Left colon (tissue), 2 donors: ENCODE data around the gene EPHA4. TPM values are rescaled to one million over a fixed set of nuclear protein-coding genes. Genes with fewer than 3 reads are reported as not detected.
A peak's percentile ranks its signal among the peaks of the same experiment; 100 is the strongest.

Experiments used
- ATAC-seq: fragments of 200-7000 bp; cut with Tn5 transposase; one replicate; pipeline ENCODE4 v1.9.1; 2020; ENCODE audit warnings: mild to moderate bottlenecking, moderate library complexity
- DNase-seq, 2 donors: peaks; one replicate each; pipeline ENCODE4 v3.0.0-alpha.2; 2020
- intact Hi-C, 2 donors: fragments of 100-400 bp; cut with DNase I in 1 of 2; cut with micrococcal nuclease in 1 of 2; formaldehyde crosslinking; loops; one replicate each; pipeline versions ENCODE4 v1.11.2 to v1.14.0; 2022; cut with DNase I, micrococcal nuclease
- total RNA-seq, 2 donors: library from RNA; stranded (reverse); fragmentation: NEBNext Ultra II Directional; extraction: Animal tissue kit (Norgen Biotek cat#: 25700); gene quantifications; one replicate each; pipeline ENCODE4 v1.2.1, GENCODE V29; 2021
- donor health status: DM: no; HTN: no; CAD: no.
- donor health status: DM: yes; HTN: yes; CAD: no.

Gene EPHA4
- total RNA-seq, 2 donors from 2014 or later, result 16.5 to 21.2 TPM

GRCh38 chr2:221492636-221493035, 79.5 kb downstream of the EPHA4 start:
- intact Hi-C loops, result no loop called here

GRCh38 chr2:221490506-221491060, 81.5 kb downstream of the EPHA4 start:
- intact Hi-C loops, result no loop called here
- no peak for DNase-seq
- ATAC-seq, result peak; percentile 82

More at GRCh38 chr2:221492636-221493035, 79.5 kb downstream of the EPHA4 start:
- ATAC-seq (no peak), DNase-seq (no peak)

- peak in 1 of 2 donors; percentile 25 for DNase-seq
- peak; percentile 90 for ATAC-seq
- intact Hi-C loops, result no loop called here
Observed at GRCh38 chr2:221488136-221488807, 83.8 kb downstream of the EPHA4 start.

GRCh38 chr2:221486106-221486505, 86.0 kb downstream of the EPHA4 start:
- no peak for ATAC-seq
- intact Hi-C loops, result no loop called here
- DNase-seq, result no peak

GRCh38 chr2:221485503-221485870, 86.6 kb downstream of the EPHA4 start:
- intact Hi-C loops, result no loop called here
- ATAC-seq, result no peak

GRCh38 chr2:221484761-221485502, 87.2 kb downstream of the EPHA4 start:
- no peak for DNase-seq
- ATAC-seq, result no peak
- intact Hi-C loops, result no loop called here

More at GRCh38 chr2:221485503-221485870, 86.6 kb downstream of the EPHA4 start:
- DNase-seq, result no peak

GRCh38 chr2:221482666-221483455, 89.2 kb downstream of the EPHA4 start:
- no peak for DNase-seq
- intact Hi-C loops, result no loop called here
- no peak for ATAC-seq

GRCh38 chr2:221480821-221481220, 91.3 kb downstream of the EPHA4 start:
- ATAC-seq (no peak), DNase-seq (no peak)
- intact Hi-C loops, result no loop called here

- ATAC-seq, result no peak
- no peak for DNase-seq
- intact Hi-C loops, result no loop called here
Observed at GRCh38 chr2:221480163-221480562, 91.9 kb downstream of the EPHA4 start.

- intact Hi-C loops, result no loop called here
- no peak for DNase-seq
- no peak for ATAC-seq
Observed at GRCh38 chr2:221478485-221478863, 93.6 kb downstream of the EPHA4 start.

GRCh38 chr2:221477714-221478484, 94.2 kb downstream of the EPHA4 start:
- DNase-seq, result no peak
- intact Hi-C loops, result no loop called here
- no peak for ATAC-seq

- intact Hi-C loops, result no loop called here
- ATAC-seq (no peak), DNase-seq (no peak)
Observed at GRCh38 chr2:221476195-221476594, 95.9 kb downstream of the EPHA4 start.

- DNase-seq (no peak), ATAC-seq (no peak)
- intact Hi-C loops, result no loop called here
Observed at GRCh38 chr2:221473451-221473850, 98.7 kb downstream of the EPHA4 start.

GRCh38 chr2:221468317-221468716, 103.8 kb downstream of the EPHA4 start:
- intact Hi-C loops, result no loop called here

GRCh38 chr2:221467610-221468009, 104.5 kb downstream of the EPHA4 start:
- DNase-seq (no peak), ATAC-seq (no peak)
- intact Hi-C loops, result no loop called here

More at GRCh38 chr2:221468317-221468716, 103.8 kb downstream of the EPHA4 start:
- no peak for DNase-seq
- no peak for ATAC-seq

- DNase-seq (no peak), ATAC-seq (no peak)
- intact Hi-C loops, result no loop called here
Observed at GRCh38 chr2:221466744-221467143, 105.4 kb downstream of the EPHA4 start.

GRCh38 chr2:221465776-221466175, 106.3 kb downstream of the EPHA4 start:
- intact Hi-C loops, result no loop called here
- ATAC-seq, result no peak
- DNase-seq, result no peak

- intact Hi-C loops, result no loop called here
- no peak for ATAC-seq
- no peak for DNase-seq
Observed at GRCh38 chr2:221464971-221465370, 107.1 kb downstream of the EPHA4 start.
